WTC11 (cell line): ENCODE measurements around the gene TSBP1. TPM values are rescaled to one million over a fixed set of nuclear protein-coding genes. Genes with fewer than 3 reads are reported as not detected.

Source experiments
- ATAC-seq: fragments of 200-7000 bp; cut with Tn5 transposase; 2 replicates; pipeline ENCODE4 v1.10.0; 2021; ENCODE audit warnings: mild to moderate bottlenecking, moderate library complexity
- CTCF ChIA-PET: fragments of 300-600 bp; sonication (Branson Sonifier 250); formaldehyde crosslinking; loops from one replicate; lab custom pipeline; 2021; ENCODE audit warnings: antibody characterized with exemption; lab: Charles Lee
- POLR2A ChIA-PET: fragments of 350-600 bp; sonication (Branson Sonifier 250); formaldehyde crosslinking; loops from one replicate; lab custom pipeline; 2021; ENCODE audit warnings: antibody characterized with exemption; lab: Charles Lee
- DNase-seq: peaks from one replicate; pipeline ENCODE4 v3.0.0; 2021; ENCODE audit warnings: low spot score
- H3K27ac Mint-ChIP-seq: 2 replicates; pipeline ENCODE4 v1.8.0; 2021; ENCODE audit warnings: mixed read lengths
- H3K27me3 Mint-ChIP-seq: 2 replicates; pipeline ENCODE4 v1.8.0; 2021; ENCODE audit warnings: low read depth, mild to moderate bottlenecking, moderate library complexity, mixed read lengths
- H3K36me3 Mint-ChIP-seq: 2 replicates; pipeline ENCODE4 v1.8.0; 2021; ENCODE audit warnings: mixed read lengths
- H3K4me1 Mint-ChIP-seq: 2 replicates; pipeline ENCODE4 v1.8.0; 2022; ENCODE audit warnings: mixed read lengths
- H3K4me3 Mint-ChIP-seq: 2 replicates; pipeline ENCODE4 v1.8.0; 2021; ENCODE audit warnings: mild to moderate bottlenecking, moderate library complexity, mixed read lengths
- H3K9me3 Mint-ChIP-seq: 2 replicates; pipeline ENCODE4 v1.8.0; 2021; ENCODE audit warnings: mixed read lengths
- AR ChIP-seq: fragments of 250-450 bp; sonication (Bioruptor Pico); IDR thresholded peaks from 2 replicates; pipeline ENCODE4 v1.9.0; 2021; ENCODE audit warnings: mild to moderate bottlenecking
- ATF2 ChIP-seq: sonication (generic); formaldehyde crosslinking; IDR thresholded peaks from 2 replicates; pipeline ENCODE4 v1.8.1; 2022; ENCODE audit warnings: low read depth, missing genetic modification reagents, borderline replicate concordance
- CBFB ChIP-seq: sonication (generic); formaldehyde crosslinking; IDR thresholded peaks from 2 replicates; pipeline ENCODE4 v1.8.1; 2022; ENCODE audit warnings: mild to moderate bottlenecking, low read depth, missing genetic modification reagents
- CTCF ChIP-seq: fragments of 200-600 bp; IDR thresholded peaks from 2 replicates; pipeline ENCODE4 v1.8.0; 2022; ENCODE audit warnings: antibody characterized with exemption
- E2F1 ChIP-seq: sonication (generic); formaldehyde crosslinking; IDR thresholded peaks from 2 replicates; pipeline ENCODE4 v1.8.0; 2022; ENCODE audit warnings: mild to moderate bottlenecking, missing genetic modification reagents
- FOXK1 ChIP-seq: sonication (generic); formaldehyde crosslinking; IDR thresholded peaks from 2 replicates; pipeline ENCODE4 v1.8.0; 2022; ENCODE audit warnings: mild to moderate bottlenecking, moderate library complexity, missing genetic modification reagents
- FOXP4 ChIP-seq: sonication (generic); formaldehyde crosslinking; IDR thresholded peaks from 2 replicates; pipeline ENCODE4 v1.8.0; 2022; ENCODE audit warnings: mild to moderate bottlenecking, missing genetic modification reagents
- JAZF1 ChIP-seq: fragments of 250-450 bp; sonication (Bioruptor Pico); IDR thresholded peaks from 2 replicates; pipeline ENCODE4 v1.9.0; 2021; ENCODE audit warnings: moderate library complexity, mild to moderate bottlenecking, inconsistent platforms
- JUN ChIP-seq: sonication (generic); formaldehyde crosslinking; IDR thresholded peaks from 2 replicates; pipeline ENCODE4 v1.8.0; 2023; ENCODE audit warnings: mild to moderate bottlenecking, missing genetic modification reagents
- KAT7 ChIP-seq: sonication (generic); formaldehyde crosslinking; IDR thresholded peaks from 2 replicates; pipeline ENCODE4 v1.8.1; 2023; ENCODE audit warnings: missing genetic modification reagents, mild to moderate bottlenecking, borderline replicate concordance
- MLX ChIP-seq: sonication (generic); formaldehyde crosslinking; IDR thresholded peaks from 2 replicates; pipeline ENCODE4 v1.8.1; 2023; ENCODE audit warnings: mild to moderate bottlenecking, missing genetic modification reagents, moderate library complexity
- MXD4 ChIP-seq: fragments of 250-450 bp; sonication (Bioruptor Pico); IDR thresholded peaks from 2 replicates; pipeline ENCODE4 v1.8.0; 2021; ENCODE audit warnings: mild to moderate bottlenecking, moderate library complexity, borderline replicate concordance
- MYBL2 ChIP-seq: sonication (generic); formaldehyde crosslinking; IDR thresholded peaks from 2 replicates; pipeline ENCODE4 v1.8.1; 2023; ENCODE audit warnings: mild to moderate bottlenecking, moderate library complexity, missing genetic modification reagents
- NFE2L1 ChIP-seq: sonication (generic); formaldehyde crosslinking; IDR thresholded peaks from 2 replicates; pipeline ENCODE4 v1.8.1; 2023; ENCODE audit warnings: missing genetic modification reagents
- NFYB ChIP-seq: sonication (generic); formaldehyde crosslinking; conservative IDR thresholded peaks from 2 replicates; pipeline ENCODE4 v1.8.0; 2022; ENCODE audit warnings: low read depth, missing genetic modification reagents
- NR2C2 ChIP-seq: sonication (generic); formaldehyde crosslinking; IDR thresholded peaks from 2 replicates; pipeline ENCODE4 v1.8.0; 2022; ENCODE audit warnings: mild to moderate bottlenecking, missing genetic modification reagents
- OVOL2 ChIP-seq: fragments of 250-450 bp; sonication (Bioruptor Pico); IDR thresholded peaks from 2 replicates; pipeline ENCODE4 v1.9.0; 2021; ENCODE audit warnings: mild to moderate bottlenecking, borderline replicate concordance
- PREB ChIP-seq: sonication (generic); formaldehyde crosslinking; IDR thresholded peaks from 2 replicates; pipeline ENCODE4 v1.8.1; 2022; ENCODE audit warnings: mild to moderate bottlenecking, missing genetic modification reagents, moderate library complexity, borderline replicate concordance
- SOX15 ChIP-seq: fragments of 250-450 bp; sonication (Bioruptor Pico); IDR thresholded peaks from 2 replicates; pipeline ENCODE4 v1.9.0; 2021; ENCODE audit warnings: mild to moderate bottlenecking
- SP1 ChIP-seq: sonication (generic); formaldehyde crosslinking; conservative IDR thresholded peaks from 2 replicates; pipeline ENCODE4 v1.8.1; 2022; ENCODE audit warnings: missing genetic modification reagents
- TEAD1 ChIP-seq: sonication (generic); formaldehyde crosslinking; IDR thresholded peaks from 2 replicates; pipeline ENCODE4 v1.8.0; 2022; ENCODE audit warnings: mild to moderate bottlenecking, missing genetic modification reagents
- USF1 ChIP-seq: sonication (generic); formaldehyde crosslinking; IDR thresholded peaks from 2 replicates; pipeline ENCODE4 v1.8.0; 2022; ENCODE audit warnings: mild to moderate bottlenecking, missing genetic modification reagents
- USF2 ChIP-seq: sonication (generic); formaldehyde crosslinking; IDR thresholded peaks from 2 replicates; pipeline ENCODE4 v1.8.1; 2023; ENCODE audit warnings: mild to moderate bottlenecking, missing genetic modification reagents, moderate library complexity
- ZNF423 ChIP-seq: fragments of 250-450 bp; sonication (Bioruptor Pico); IDR thresholded peaks from 2 replicates; pipeline ENCODE4 v2.1.2; 2022; ENCODE audit warnings: mild to moderate bottlenecking, moderate library complexity
- total RNA-seq: library from RNA; stranded (reverse); gene quantifications from 3 replicates; pipeline ENCODE4 v1.2.3, GENCODE V29; 2021

The TSBP1 gene
- total RNA-seq, 1 experiment from 2014 or later = not detected

- Mint-ChIP-seq H3K27me3 (peaks cover 39% of the 10 kb centered on the region), H3K27ac (no peak overlapping the region), H3K4me3 (no peak overlapping the region), H3K36me3 (no peaks in the 10 kb centered on the region), H3K4me1 (peaks cover 14% of the 10 kb centered on the region; the same call in 1 of the 2 replicates), H3K9me3 (no peaks in the 10 kb centered on the region)
- DNase-seq = no peak
- ATAC-seq = no peak
- CTCF ChIA-PET = no interaction called here
- POLR2A ChIA-PET = no interaction called here
- TF ChIP-seq MLX (CRISPR knock-in tag) (no peak), E2F1 (CRISPR knock-in tag) (no peak), MYBL2 (CRISPR knock-in tag) (no peak), JAZF1 (CRISPR knock-in tag) (no peak), OVOL2 (CRISPR knock-in tag) (no peak), ZNF423 (CRISPR knock-in tag) (no peak), MXD4 (CRISPR knock-in tag) (no peak), PREB (no peak), FOXP4 (CRISPR knock-in tag) (no peak), JUN (CRISPR knock-in tag) (no peak), TEAD1 (CRISPR knock-in tag) (no peak)
- TF ChIP-seq, all 79 proteins: peak for 0
These were observed 39.2 kb upstream of the TSBP1 start for GRCh38 chr6:32410906-32411305.

- peak; percentile 38 for ATAC-seq
These were observed 35.2 kb upstream of the TSBP1 start, which contains the start of gene BTNL2 for GRCh38 chr6:32406857-32407256. BTNL2 (minus strand) TSS chr6:32407181; CDS start chr6:32407123, 58 bp downstream.

More at GRCh38 chr6:32406857-32407256, 35.2 kb upstream of the TSBP1 start, which contains the start of gene BTNL2:
- TF ChIP-seq FOXK1 (no peak), USF2 (CRISPR knock-in tag) (no peak), KAT7 (CRISPR knock-in tag) (no peak), CTCF (no peak), ATF2 (CRISPR knock-in tag) (no peak), NFE2L1 (no peak), SOX15 (CRISPR knock-in tag) (no peak), NFYB (CRISPR knock-in tag) (no peak), AR (no peak), MXD4 (CRISPR knock-in tag) (no peak), SP1 (CRISPR knock-in tag) (no peak), USF1 (CRISPR knock-in tag) (no peak), NR2C2 (CRISPR knock-in tag) (no peak), CBFB (CRISPR knock-in tag) (no peak)
- POLR2A ChIA-PET = no interaction called here
- no peak for DNase-seq
- peaks cover 7% of the 10 kb centered on the region; the same call in 1 of the 2 replicates for H3K4me1 Mint-ChIP-seq
- peaks cover 11% of the 10 kb centered on the region for H3K27me3 Mint-ChIP-seq
- H3K27ac Mint-ChIP-seq = no peak within 1 kb of the TSS
- H3K36me3 Mint-ChIP-seq = no peaks in the 10 kb centered on the region
- H3K9me3 Mint-ChIP-seq = no peaks in the 10 kb centered on the region
- CTCF ChIA-PET = interaction anchor here (1.1 to 1.5 kb wide), 2 partner anchors 162 to 285 kb away, joined by 3 to 4 read pairs; no protein-coding TSS in a partner anchor
- no peak within 1 kb of the TSS for H3K4me3 Mint-ChIP-seq
